ENCODE measurements around the gene S100B. TPM values are rescaled to one million over a fixed set of nuclear protein-coding genes. Genes with fewer than 3 reads are reported as not detected.

The S100B gene
- total and polyA plus RNA-seq, 2 donors (not counting 1 experiment from before 2014, with no cell fraction given): 0.24 TPM; not detected in 1

Other genes starting within 250 kb of the S100B start
- 59.0 and 61.9 TPM in 2 replicates for gene DIP2A, start 146.2 kb downstream of the S100B start, total RNA-seq
- 40.4 and 53.7 TPM in 2 replicates for gene DIP2A, start 146.2 kb downstream of the S100B start, polyA plus RNA-seq
- 102 and 107 TPM in 2 replicates for gene PRMT2, start 30.6 kb upstream of the S100B start, total RNA-seq
- gene PRMT2, start 30.6 kb upstream of the S100B start, polyA plus RNA-seq: 80.1 and 95.7 TPM in 2 replicates

Measured in B cell (primary cell).